GM12878 (cell line): Measurements from ENCODE around the gene TRABD2A. TPM values are rescaled to one million over a fixed set of nuclear protein-coding genes. Genes with fewer than 3 reads are reported as not detected.

ENCODE experiments used
- FOXM1 ChIP-seq: IDR thresholded peaks from 2 replicates; pipeline ENCODE4 v1.6.1; 2012; ENCODE audit warnings: low read depth, mild to moderate bottlenecking, inconsistent platforms, low read length, moderate library complexity
- HCFC1 ChIP-seq: fragments of 150-350 bp; IDR thresholded peaks from 2 replicates; pipeline ENCODE4 v1.6.1; 2014; ENCODE audit warnings: low read length
- IKZF2 ChIP-seq, 2 experiments: fragments of 450-650 bp; IDR thresholded peaks; 2 replicates each; pipeline ENCODE4 v1.6.1; 2017; ENCODE audit warnings: mild to moderate bottlenecking in 2 of 2, moderate library complexity in 2 of 2
- NFYA ChIP-seq: IDR thresholded peaks from 2 replicates; pipeline ENCODE4 v1.6.1; 2011; ENCODE audit warnings: low read depth, mild to moderate bottlenecking, low read length, improper control_type of control experiment, borderline replicate concordance
- NR2C2 ChIP-seq: IDR thresholded peaks from 2 replicates; pipeline ENCODE4 v1.6.1; 2011; ENCODE audit warnings: borderline replicate concordance, low read depth; ENCODE audit not compliant: control insufficient read depth, insufficient read length
- SREBF1 ChIP-seq: IDR thresholded peaks from 2 replicates; pipeline ENCODE4 v1.6.1; 2012; ENCODE audit warnings: mild to moderate bottlenecking, low read length
- TAF1 ChIP-seq: IDR thresholded peaks from 2 replicates; pipeline ENCODE4 v1.6.1; 2011; ENCODE audit warnings: mild to moderate bottlenecking, low read depth, low read length, borderline replicate concordance
- TCF7 ChIP-seq: IDR thresholded peaks from 2 replicates; pipeline ENCODE4 v1.6.1; 2014; ENCODE audit warnings: antibody characterized with exemption, borderline replicate concordance
- ZNF622 ChIP-seq: fragments of 450-650 bp; IDR thresholded peaks from 2 replicates; pipeline ENCODE4 v1.6.1; 2017; ENCODE audit warnings: mild to moderate bottlenecking, inconsistent platforms
- polyA plus RNA-seq, 11 experiments: library from polyadenylated mRNA; depleted of rRNA in 4 of 11; unstranded in 6 of 11; stranded (reverse) in 5 of 11; fragments of >200 nt; fragmentation: Nextera tagmentation in 4 of 11; fragmentation: Illumina TruSeq in 1 of 11; extraction: Ambion mirVana in 4 of 11; extraction: Trizol in 1 of 11; gene quantifications; 1 replicate in 1 of 11; 2 replicates in 10 of 11; pipeline versions ENCODE4 v1.2.1 to v1.2.3, GENCODE V29; 2011 to 2016; ENCODE audit warnings: inconsistent platforms in 2 of 11, missing spikeins in 2 of 11, low read depth in 1 of 11
- total RNA-seq, 4 experiments: library from RNA; depleted of rRNA in 3 of 4; stranded (reverse); fragments of >200 nt in 3 of 4; fragmentation: Illumina TruSeq in 1 of 4; extraction: Trizol in 1 of 4; gene quantifications; 2 replicates each; pipeline versions ENCODE4 v1.2.1 to v1.2.3, GENCODE V29; 2013 to 2021
- TF ChIP-seq, protein P1 (sequence below): fragments of 450-650 bp; IDR thresholded peaks from 2 replicates; pipeline ENCODE4 v1.6.1; 2017; ENCODE audit warnings: mild to moderate bottlenecking, moderate library complexity
- TF ChIP-seq, protein P2 (sequence below): IDR thresholded peaks from 2 replicates; pipeline ENCODE4 v1.6.1; 2012; ENCODE audit warnings: low read depth, low read length, improper control_type of control experiment

TRABD2A gene
- total and polyA plus RNA-seq, 10 of the 15 experiments (the other 5 are each of a cell fraction or from before 2014, with no cell fraction given): 1.4 to 7.6 (median 4.1) TPM

DNA sequence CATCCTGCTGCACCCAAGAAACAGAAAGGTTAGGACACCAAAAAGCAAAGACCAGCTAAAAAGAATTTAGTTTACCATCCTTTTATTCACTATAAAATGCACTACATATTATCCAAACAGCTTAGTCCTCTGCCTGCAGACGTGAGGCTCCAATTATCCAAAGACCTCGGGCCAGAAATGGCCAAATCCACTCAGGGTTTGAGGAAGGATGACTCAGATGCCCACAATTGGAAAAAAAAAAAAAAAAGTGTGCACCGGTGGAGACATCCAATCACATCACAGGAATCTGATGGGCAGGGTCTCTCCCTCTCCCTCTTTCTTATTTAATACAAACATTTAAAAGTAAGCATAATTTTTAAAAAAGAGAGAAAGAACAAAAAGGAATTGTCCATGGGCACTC lies 65.7 kb downstream of the TRABD2A start (continued):
- TF ChIP-seq, protein P1, sequence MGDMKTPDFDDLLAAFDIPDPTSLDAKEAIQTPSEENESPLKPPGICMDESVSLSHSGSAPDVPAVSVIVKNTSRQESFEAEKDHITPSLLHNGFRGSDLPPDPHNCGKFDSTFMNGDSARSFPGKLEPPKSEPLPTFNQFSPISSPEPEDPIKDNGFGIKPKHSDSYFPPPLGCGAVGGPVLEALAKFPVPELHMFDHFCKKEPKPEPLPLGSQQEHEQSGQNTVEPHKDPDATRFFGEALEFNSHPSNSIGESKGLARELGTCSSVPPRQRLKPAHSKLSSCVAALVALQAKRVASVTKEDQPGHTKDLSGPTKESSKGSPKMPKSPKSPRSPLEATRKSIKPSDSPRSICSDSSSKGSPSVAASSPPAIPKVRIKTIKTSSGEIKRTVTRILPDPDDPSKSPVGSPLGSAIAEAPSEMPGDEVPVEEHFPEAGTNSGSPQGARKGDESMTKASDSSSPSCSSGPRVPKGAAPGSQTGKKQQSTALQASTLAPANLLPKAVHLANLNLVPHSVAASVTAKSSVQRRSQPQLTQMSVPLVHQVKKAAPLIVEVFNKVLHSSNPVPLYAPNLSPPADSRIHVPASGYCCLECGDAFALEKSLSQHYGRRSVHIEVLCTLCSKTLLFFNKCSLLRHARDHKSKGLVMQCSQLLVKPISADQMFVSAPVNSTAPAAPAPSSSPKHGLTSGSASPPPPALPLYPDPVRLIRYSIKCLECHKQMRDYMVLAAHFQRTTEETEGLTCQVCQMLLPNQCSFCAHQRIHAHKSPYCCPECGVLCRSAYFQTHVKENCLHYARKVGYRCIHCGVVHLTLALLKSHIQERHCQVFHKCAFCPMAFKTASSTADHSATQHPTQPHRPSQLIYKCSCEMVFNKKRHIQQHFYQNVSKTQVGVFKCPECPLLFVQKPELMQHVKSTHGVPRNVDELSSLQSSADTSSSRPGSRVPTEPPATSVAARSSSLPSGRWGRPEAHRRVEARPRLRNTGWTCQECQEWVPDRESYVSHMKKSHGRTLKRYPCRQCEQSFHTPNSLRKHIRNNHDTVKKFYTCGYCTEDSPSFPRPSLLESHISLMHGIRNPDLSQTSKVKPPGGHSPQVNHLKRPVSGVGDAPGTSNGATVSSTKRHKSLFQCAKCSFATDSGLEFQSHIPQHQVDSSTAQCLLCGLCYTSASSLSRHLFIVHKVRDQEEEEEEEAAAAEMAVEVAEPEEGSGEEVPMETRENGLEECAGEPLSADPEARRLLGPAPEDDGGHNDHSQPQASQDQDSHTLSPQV: no peak
- TF ChIP-seq TAF1 (no peak), TCF7 (no peak), HCFC1 (no peak), NFYA (no peak), IKZF2 (IDR thresholded peaks at IDR 0.05) (no peak), SREBF1 (no peak), ZNF622 (no peak), FOXM1 (no peak), NR2C2 (no peak)
- TF ChIP-seq, protein P2, sequence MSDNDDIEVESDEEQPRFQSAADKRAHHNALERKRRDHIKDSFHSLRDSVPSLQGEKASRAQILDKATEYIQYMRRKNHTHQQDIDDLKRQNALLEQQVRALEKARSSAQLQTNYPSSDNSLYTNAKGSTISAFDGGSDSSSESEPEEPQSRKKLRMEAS: no peak
